ENCODE results near the gene SHOC2.

SHOC2 gene

GRCh38 chr10:110985497-110986275 is 66.3 kb downstream of the SHOC2 start:
- no peak for DNase-seq

- DNase-seq: no peak
Observed at GRCh38 chr10:110989016-110989415, 69.6 kb downstream of the SHOC2 start.

- no peak for DNase-seq
Observed at GRCh38 chr10:110992006-110992800, 72.8 kb downstream of the SHOC2 start.

GRCh38 chr10:110993024-110993693 is 73.8 kb downstream of the SHOC2 start:
- no peak for DNase-seq

- DNase-seq: no peak
Observed at GRCh38 chr10:110994406-110995086, 75.1 kb downstream of the SHOC2 start.

- DNase-seq: no peak
Observed at GRCh38 chr10:110995301-110995700, 75.9 kb downstream of the SHOC2 start.

- DNase-seq: no peak
Observed at GRCh38 chr10:110996256-110996655, 76.9 kb downstream of the SHOC2 start.

GRCh38 chr10:111004016-111004415 is 84.6 kb downstream of the SHOC2 start:
- no peak for DNase-seq

GRCh38 chr10:111007486-111007885 is 88.1 kb downstream of the SHOC2 start:
- DNase-seq: no peak

- no peak for DNase-seq
Observed at GRCh38 chr10:111015181-111015580, 95.8 kb downstream of the SHOC2 start.

GRCh38 chr10:111017098-111017497 is 97.7 kb downstream of the SHOC2 start:
- no peak for DNase-seq

- no peak for DNase-seq
Observed at GRCh38 chr10:111018021-111018420, 98.6 kb downstream of the SHOC2 start.

- DNase-seq: no peak
Observed at GRCh38 chr10:111023060-111023459, 103.7 kb downstream of the SHOC2 start.

GRCh38 chr10:111030042-111030750 is 110.8 kb downstream of the SHOC2 start:
- no peak for DNase-seq

GRCh38 chr10:111034598-111035310 is 115.3 kb downstream of the SHOC2 start:
- DNase-seq: no peak

- no peak for DNase-seq
Observed at GRCh38 chr10:111035542-111035941, 116.1 kb downstream of the SHOC2 start.

- DNase-seq: no peak
Observed at GRCh38 chr10:111037858-111038257, 118.5 kb downstream of the SHOC2 start.

GRCh38 chr10:111039522-111039921 is 120.1 kb downstream of the SHOC2 start:
- no peak for DNase-seq

- no peak for DNase-seq
Observed at GRCh38 chr10:111057006-111057405, 137.6 kb downstream of the SHOC2 start.
